GM18508 (cell line): Measurements from ENCODE around the gene ITGB2.

Source experiments
- ATAC-seq: cut with Tn5 transposase; IDR thresholded peaks from one replicate; pipeline ENCODE4 v1.9.1; 2021; ENCODE audit warnings: moderate number of reproducible peaks; ENCODE audit not compliant: insufficient read depth, unreplicated experiment

Gene ITGB2

GRCh38 chr21:44855572-44855971 is 65.1 kb downstream of the ITGB2 start:
- ATAC-seq, result no peak

- ATAC-seq, result no peak
Measured at GRCh38 chr21:44854664-44855446, 65.8 kb downstream of the ITGB2 start.

DNA sequence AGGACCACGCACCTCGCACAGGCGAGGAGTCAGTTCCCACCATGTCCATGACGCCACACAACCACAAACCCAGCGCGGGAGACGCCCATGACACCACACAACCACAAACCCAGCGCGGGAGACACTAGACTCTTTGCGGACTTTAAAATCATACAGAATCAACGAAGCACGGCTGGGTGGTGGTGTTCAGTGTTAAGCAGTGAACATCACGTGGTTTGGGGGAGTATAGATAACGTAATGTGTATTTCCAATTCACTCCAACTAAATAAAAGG is 66.4 kb downstream of the ITGB2 start:
- ATAC-seq, result no peak

DNA sequence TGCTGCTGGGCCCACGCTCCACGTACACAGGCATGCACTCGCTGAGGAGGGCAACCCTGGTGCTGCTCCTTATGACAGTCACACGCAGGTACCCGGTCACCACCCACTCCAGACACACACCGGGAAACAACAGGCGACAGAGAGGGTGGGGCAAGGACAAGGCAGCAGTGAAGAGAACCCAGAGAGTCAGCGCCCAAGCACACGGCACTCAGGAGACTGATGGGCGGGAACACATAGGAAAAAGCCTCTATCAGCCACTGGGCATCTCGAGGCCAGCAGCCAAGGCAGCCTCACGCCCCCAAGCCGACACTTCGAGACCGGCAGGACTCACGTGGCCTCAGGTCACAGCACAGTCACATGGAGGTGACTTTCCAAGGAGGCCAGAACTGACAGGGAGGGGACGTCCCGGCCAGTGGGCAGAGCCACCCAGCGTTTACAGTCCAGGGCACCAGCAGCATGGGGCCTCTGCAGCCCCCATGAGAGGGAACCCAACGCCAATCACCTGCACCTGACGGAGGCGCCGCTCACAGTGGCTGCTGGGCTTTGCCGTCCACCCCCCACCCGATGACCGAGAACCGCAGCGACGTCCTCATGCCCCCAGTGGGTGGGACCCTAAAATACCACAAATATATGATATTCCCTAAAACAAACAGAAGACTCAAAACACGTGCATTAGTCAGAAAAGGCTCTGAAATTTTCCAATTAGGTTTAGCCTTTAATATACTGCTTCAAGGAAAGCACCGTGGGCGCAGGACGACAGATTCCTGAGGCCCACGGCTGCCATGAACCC is 66.9 kb downstream of the ITGB2 start:
- ATAC-seq, result no peak

DNA sequence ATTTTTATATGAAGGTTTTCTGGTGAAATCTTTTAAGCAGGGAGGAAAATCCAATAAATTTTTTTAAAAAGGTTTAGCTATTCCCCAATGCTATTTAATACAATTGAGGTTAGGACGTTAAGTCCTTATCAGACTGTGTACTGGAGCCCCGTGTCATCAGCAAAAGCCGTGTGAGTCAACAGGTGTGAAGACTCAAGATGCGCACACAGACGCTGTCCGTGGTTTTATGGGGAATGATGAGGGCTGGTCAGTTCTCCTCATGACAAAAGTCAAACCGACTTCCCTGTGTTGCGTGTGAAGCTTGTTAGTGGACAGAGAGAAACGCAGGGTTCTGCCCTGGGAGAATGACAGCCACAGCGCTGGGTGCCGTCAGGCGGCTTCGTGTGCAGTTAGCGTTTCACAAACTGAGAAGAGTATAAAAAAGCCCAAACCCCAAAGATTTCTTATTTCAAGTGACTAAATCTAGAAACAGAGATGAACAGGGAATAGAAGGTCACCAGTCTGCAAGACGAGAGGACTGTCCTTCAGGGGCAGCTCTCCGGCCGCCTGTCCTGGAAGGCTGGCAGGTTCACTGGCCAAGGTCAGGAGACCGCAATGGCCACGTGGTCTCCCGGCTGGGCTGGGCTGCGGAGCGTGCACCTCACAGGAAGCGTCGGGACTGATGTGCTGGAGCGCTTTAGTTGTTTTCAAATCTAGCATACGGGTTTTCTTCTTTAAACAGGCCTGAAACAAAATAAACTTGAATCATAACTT is 69.6 kb downstream of the ITGB2 start:
- no peak for ATAC-seq

DNA sequence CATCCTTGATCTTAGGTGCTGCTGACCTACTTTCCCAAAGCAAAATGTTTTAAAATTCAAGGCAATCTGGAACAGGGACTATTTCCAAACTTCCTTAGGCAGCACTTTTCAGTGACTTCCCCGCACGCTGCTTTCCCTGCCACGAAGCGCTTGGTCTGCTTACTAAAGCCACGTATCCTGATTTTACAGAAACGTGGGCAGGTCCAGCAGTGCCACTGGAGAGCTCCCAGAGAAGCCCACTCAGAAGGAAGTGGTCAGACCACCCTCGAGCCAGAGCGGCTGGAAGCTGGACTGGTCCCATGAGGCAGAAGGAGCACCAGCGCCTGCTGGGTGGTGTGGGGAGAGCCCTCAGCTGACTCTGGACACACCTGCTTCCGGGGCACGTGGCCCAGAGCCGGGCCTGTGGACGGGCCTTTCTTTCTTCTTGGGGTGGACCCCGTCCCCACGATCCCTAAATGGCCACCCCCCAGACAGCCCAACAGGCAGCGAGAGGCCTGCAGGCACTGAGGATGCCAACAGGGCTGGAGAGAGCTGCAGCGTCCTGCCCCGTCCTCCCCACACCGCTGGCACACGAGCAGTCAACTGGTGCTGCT is 70.4 kb downstream of the ITGB2 start:
- ATAC-seq, result no peak

DNA sequence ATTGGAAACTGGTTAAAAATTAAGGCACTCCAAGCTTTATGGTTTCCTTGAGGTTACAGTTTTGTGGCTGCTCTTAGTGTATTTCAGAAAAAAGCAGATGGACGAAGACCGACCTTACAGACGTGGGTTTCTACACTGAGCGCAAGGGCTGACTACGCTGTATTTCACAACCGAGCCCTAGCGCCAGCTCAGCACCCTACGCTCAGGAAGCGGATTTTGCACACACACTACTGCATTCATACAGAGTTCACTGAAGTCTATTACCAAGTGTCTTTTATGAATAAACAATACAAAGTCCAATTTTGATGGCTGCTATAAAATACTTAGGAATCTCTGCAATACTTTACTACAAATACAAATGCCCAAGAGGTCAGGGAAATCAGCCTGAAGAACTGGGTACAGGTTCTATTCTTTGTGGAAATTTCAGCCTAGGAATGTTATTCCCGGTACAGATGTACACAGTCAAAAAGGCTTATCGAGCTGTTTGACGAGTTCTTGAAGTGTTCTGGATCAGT is 71.0 kb downstream of the ITGB2 start:
- ATAC-seq, result no peak

- ATAC-seq, result no peak
Measured at GRCh38 chr21:44848821-44849521, 71.7 kb downstream of the ITGB2 start.

DNA sequence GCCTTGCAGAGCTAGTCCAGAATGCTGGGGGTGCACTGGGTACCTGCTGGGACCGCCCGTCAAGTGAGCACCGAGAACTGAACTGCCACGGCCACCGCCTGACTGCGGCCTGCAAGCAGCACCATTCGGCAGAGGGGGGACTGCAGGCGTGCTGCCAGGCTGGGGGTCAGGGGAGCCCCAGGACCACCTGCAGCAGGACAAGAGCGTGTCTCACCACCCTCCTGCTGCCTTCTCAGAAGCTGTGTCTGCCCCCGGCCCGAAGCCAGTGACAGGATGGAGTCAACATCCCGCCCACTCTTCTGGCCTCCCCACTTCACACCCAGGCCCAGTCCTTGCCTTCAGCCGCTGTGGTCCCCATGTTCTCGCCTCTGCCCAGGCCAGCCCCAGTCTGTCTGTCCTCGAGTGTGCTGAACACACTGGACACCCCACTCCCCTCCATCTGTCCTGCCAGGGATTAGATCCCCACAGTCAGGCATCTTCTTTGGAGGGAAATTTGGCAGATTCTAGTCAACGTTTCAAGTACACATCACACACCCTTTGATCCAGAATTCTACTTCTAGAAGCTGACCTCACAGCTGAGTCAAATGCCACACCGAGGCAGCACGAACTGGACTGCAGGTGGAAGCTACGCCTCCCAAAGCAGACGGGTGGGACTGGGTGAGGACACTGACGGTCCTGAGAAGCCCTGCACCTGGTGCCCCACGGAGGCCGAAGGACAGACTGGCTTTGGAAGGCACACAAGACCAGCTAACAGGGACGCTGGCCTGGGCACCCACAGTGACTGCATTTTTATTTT is 73.2 kb downstream of the ITGB2 start:
- no peak for ATAC-seq

- ATAC-seq, result no peak
Measured at GRCh38 chr21:44846485-44847260, 74.0 kb downstream of the ITGB2 start.

GRCh38 chr21:44846224-44846484 is 74.5 kb downstream of the ITGB2 start:
- no peak for ATAC-seq

GRCh38 chr21:44845418-44846223 is 75.1 kb downstream of the ITGB2 start:
- no peak for ATAC-seq

DNA sequence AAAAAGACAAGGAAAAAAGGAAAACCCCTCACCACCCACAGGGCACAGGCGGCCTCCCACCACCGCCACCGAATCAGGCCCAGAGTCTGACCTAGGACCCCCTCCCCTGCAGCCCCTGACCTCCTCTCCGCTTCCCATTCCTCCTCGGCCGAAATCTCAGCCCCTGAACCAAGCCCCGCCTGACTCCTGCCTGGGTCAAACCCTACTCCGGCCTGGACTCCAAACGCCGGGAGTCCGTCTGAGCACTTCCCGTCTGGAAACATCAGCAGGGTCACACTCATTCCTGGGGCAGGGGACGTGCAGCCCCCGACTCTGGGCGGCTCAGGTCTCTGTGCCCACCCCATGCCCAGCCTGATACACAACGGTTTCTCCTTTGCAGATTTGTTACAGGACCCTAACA is 76.4 kb downstream of the ITGB2 start:
- ATAC-seq, result no peak

DNA sequence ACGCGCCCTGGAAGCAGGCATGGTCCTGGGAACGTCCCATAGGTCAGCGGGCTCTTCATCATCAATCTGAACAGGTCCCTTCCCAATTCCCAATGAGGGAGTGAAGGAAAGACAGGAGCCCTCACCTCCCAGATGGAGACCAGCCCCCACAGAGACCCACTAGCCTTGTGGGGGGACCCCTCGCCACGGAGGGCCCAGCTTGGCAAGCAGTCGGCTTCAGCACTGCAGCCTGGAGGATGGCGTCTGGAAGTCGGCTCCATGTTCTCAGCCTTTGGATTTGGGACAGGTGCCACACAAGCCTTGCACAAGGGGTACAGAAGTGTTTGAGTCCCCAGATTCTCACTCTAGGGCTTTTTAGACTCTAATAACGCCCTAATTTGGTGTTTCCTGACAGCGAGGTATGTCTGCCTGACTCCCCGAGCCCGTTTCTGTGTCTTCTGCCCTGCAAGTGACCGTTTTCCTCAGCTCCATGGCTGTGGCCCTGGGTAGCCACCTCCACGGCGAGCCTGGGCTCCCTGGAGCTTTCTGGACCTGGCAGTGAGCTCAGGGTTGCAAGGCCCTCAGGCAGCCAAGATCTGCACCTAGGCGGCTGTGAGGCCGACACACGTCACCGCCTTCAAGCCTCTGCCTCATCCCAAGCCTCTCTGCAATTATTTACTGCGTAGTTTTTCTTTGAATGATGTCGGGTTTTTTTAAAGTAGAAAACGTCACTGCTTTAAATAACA is 77.8 kb downstream of the ITGB2 start:
- no peak for ATAC-seq

DNA sequence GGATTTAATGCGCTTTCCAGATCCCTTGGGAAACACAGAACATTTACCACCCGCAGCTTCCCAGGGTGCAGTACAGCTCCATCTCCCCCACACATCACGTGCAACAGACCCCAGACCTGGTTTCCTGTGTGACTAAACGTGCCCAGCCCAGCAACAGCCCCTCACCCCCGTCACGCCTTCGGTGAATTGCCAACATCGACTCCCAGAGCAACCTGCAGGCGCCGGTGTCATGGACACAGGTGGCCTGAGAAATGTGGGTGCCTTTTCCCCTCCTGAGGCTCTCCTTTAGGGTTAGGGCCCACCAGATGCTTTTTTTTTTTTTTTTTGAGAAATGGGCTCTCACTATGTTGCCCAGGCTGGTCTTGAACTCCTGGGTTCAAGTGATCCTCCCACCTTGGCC is 78.6 kb downstream of the ITGB2 start:
- no peak for ATAC-seq

- ATAC-seq, result no peak
Measured at GRCh38 chr21:44840771-44841170, 79.9 kb downstream of the ITGB2 start.

GRCh38 chr21:44838951-44839350 is 81.7 kb downstream of the ITGB2 start:
- ATAC-seq, result no peak
